WTC11 (cell line): ENCODE measurements around the gene CACNG5. TPM values are rescaled to one million over a fixed set of nuclear protein-coding genes. Genes with fewer than 3 reads are reported as not detected.

Experiments
- ATAC-seq: fragments of 200-7000 bp; cut with Tn5 transposase; 2 replicates; pipeline ENCODE4 v1.10.0; 2021; ENCODE audit warnings: mild to moderate bottlenecking, moderate library complexity
- CTCF ChIA-PET: fragments of 300-600 bp; sonication (Branson Sonifier 250); formaldehyde crosslinking; loops from one replicate; lab custom pipeline; 2021; ENCODE audit warnings: antibody characterized with exemption; lab: Charles Lee
- POLR2A ChIA-PET: fragments of 350-600 bp; sonication (Branson Sonifier 250); formaldehyde crosslinking; loops from one replicate; lab custom pipeline; 2021; ENCODE audit warnings: antibody characterized with exemption; lab: Charles Lee
- DNase-seq: peaks from one replicate; pipeline ENCODE4 v3.0.0; 2021; ENCODE audit warnings: low spot score
- H3K27ac Mint-ChIP-seq: 2 replicates; pipeline ENCODE4 v1.8.0; 2021; ENCODE audit warnings: mixed read lengths
- H3K27me3 Mint-ChIP-seq: 2 replicates; pipeline ENCODE4 v1.8.0; 2021; ENCODE audit warnings: low read depth, mild to moderate bottlenecking, moderate library complexity, mixed read lengths
- H3K36me3 Mint-ChIP-seq: 2 replicates; pipeline ENCODE4 v1.8.0; 2021; ENCODE audit warnings: mixed read lengths
- H3K4me1 Mint-ChIP-seq: 2 replicates; pipeline ENCODE4 v1.8.0; 2022; ENCODE audit warnings: mixed read lengths
- H3K4me3 Mint-ChIP-seq: 2 replicates; pipeline ENCODE4 v1.8.0; 2021; ENCODE audit warnings: mild to moderate bottlenecking, moderate library complexity, mixed read lengths
- H3K9me3 Mint-ChIP-seq: 2 replicates; pipeline ENCODE4 v1.8.0; 2021; ENCODE audit warnings: mixed read lengths
- AFF4 ChIP-seq: sonication (generic); formaldehyde crosslinking; IDR thresholded peaks from 2 replicates; pipeline ENCODE4 v1.8.1; 2023; ENCODE audit warnings: mild to moderate bottlenecking, missing genetic modification reagents, borderline replicate concordance
- AR ChIP-seq: fragments of 250-450 bp; sonication (Bioruptor Pico); IDR thresholded peaks from 2 replicates; pipeline ENCODE4 v1.9.0; 2021; ENCODE audit warnings: mild to moderate bottlenecking
- ATF6 ChIP-seq: sonication (generic); formaldehyde crosslinking; IDR thresholded peaks from 2 replicates; pipeline ENCODE4 v1.8.1; 2023; ENCODE audit warnings: mild to moderate bottlenecking, missing genetic modification reagents
- CBFB ChIP-seq: sonication (generic); formaldehyde crosslinking; IDR thresholded peaks from 2 replicates; pipeline ENCODE4 v1.8.1; 2022; ENCODE audit warnings: mild to moderate bottlenecking, low read depth, missing genetic modification reagents
- CDX4 ChIP-seq: fragments of 250-450 bp; sonication (Bioruptor Pico); IDR thresholded peaks from 2 replicates; pipeline ENCODE4 v1.9.0; 2021; ENCODE audit warnings: moderate library complexity, mild to moderate bottlenecking, inconsistent platforms, borderline replicate concordance
- CREB1 ChIP-seq: sonication (generic); formaldehyde crosslinking; IDR thresholded peaks from 2 replicates; pipeline ENCODE4 v1.8.0; 2023; ENCODE audit warnings: mild to moderate bottlenecking, missing genetic modification reagents
- ESRRA ChIP-seq: sonication (generic); formaldehyde crosslinking; IDR thresholded peaks from 2 replicates; pipeline ENCODE4 v1.8.1; 2022; ENCODE audit warnings: mild to moderate bottlenecking, missing genetic modification reagents, borderline replicate concordance
- ETV6 ChIP-seq: sonication (generic); formaldehyde crosslinking; IDR thresholded peaks from 2 replicates; pipeline ENCODE4 v1.8.1; 2022; ENCODE audit warnings: mild to moderate bottlenecking, missing genetic modification reagents
- GRHL2 ChIP-seq: fragments of 250-450 bp; sonication (Bioruptor Pico); IDR thresholded peaks from 2 replicates; pipeline ENCODE4 v1.8.0; 2022; ENCODE audit warnings: mild to moderate bottlenecking, moderate library complexity; ENCODE audit not compliant: insufficient replicate concordance, severe bottlenecking
- GTF2I ChIP-seq: fragments of 250-450 bp; sonication (Bioruptor Pico); conservative IDR thresholded peaks from 2 replicates; pipeline ENCODE4 v1.4.0; 2021; ENCODE audit warnings: mild to moderate bottlenecking
- HMGXB4 ChIP-seq: sonication (generic); formaldehyde crosslinking; IDR thresholded peaks from 2 replicates; pipeline ENCODE4 v1.8.1; 2023; ENCODE audit warnings: mild to moderate bottlenecking, moderate library complexity, missing genetic modification reagents
- KAT7 ChIP-seq: sonication (generic); formaldehyde crosslinking; IDR thresholded peaks from 2 replicates; pipeline ENCODE4 v1.8.1; 2023; ENCODE audit warnings: missing genetic modification reagents, mild to moderate bottlenecking, borderline replicate concordance
- MAX ChIP-seq: sonication (generic); formaldehyde crosslinking; IDR thresholded peaks from 2 replicates; pipeline ENCODE4 v1.8.0; 2022; ENCODE audit warnings: mild to moderate bottlenecking, missing genetic modification reagents
- NFYB ChIP-seq: sonication (generic); formaldehyde crosslinking; conservative IDR thresholded peaks from 2 replicates; pipeline ENCODE4 v1.8.0; 2022; ENCODE audit warnings: low read depth, missing genetic modification reagents
- NR1H2 ChIP-seq: sonication (generic); formaldehyde crosslinking; IDR thresholded peaks from 2 replicates; pipeline ENCODE4 v1.9.0; 2021; ENCODE audit warnings: mild to moderate bottlenecking, moderate library complexity, missing genetic modification reagents
- OVOL2 ChIP-seq: fragments of 250-450 bp; sonication (Bioruptor Pico); IDR thresholded peaks from 2 replicates; pipeline ENCODE4 v1.9.0; 2021; ENCODE audit warnings: mild to moderate bottlenecking, borderline replicate concordance
- PRRX2 ChIP-seq: fragments of 250-450 bp; sonication (Bioruptor Pico); IDR thresholded peaks from 2 replicates; pipeline ENCODE4 v1.8.0; 2021; ENCODE audit warnings: mild to moderate bottlenecking
- SMAD4 ChIP-seq: sonication (generic); formaldehyde crosslinking; IDR thresholded peaks from 2 replicates; pipeline ENCODE4 v1.8.0; 2022; ENCODE audit warnings: mild to moderate bottlenecking, missing genetic modification reagents
- ZBTB43 ChIP-seq: sonication (generic); formaldehyde crosslinking; IDR thresholded peaks from 2 replicates; pipeline ENCODE4 v1.8.1; 2023; ENCODE audit warnings: mild to moderate bottlenecking, missing genetic modification reagents
- ZNF138 ChIP-seq: sonication (generic); formaldehyde crosslinking; conservative IDR thresholded peaks from 2 replicates; pipeline ENCODE4 v1.8.1; 2022; ENCODE audit warnings: mild to moderate bottlenecking, moderate library complexity, missing genetic modification reagents
- ZNF396 ChIP-seq: fragments of 250-450 bp; sonication (Bioruptor Pico); IDR thresholded peaks from 2 replicates; pipeline ENCODE4 v1.8.0; 2021; ENCODE audit warnings: mild to moderate bottlenecking, moderate library complexity, borderline replicate concordance
- ZNF423 ChIP-seq: fragments of 250-450 bp; sonication (Bioruptor Pico); IDR thresholded peaks from 2 replicates; pipeline ENCODE4 v2.1.2; 2022; ENCODE audit warnings: mild to moderate bottlenecking, moderate library complexity
- ZNF671 ChIP-seq: fragments of 250-450 bp; sonication (Bioruptor Pico); IDR thresholded peaks from 2 replicates; pipeline ENCODE4 v1.8.0; 2021; ENCODE audit warnings: mild to moderate bottlenecking
- total RNA-seq: library from RNA; stranded (reverse); gene quantifications from 3 replicates; pipeline ENCODE4 v1.2.3, GENCODE V29; 2021

Gene CACNG5
- total RNA-seq, 1 experiment from 2014 or later = 1.9 TPM

GRCh38 chr17:66873962-66874361 lies 39.0 kb downstream of the CACNG5 start:
- Mint-ChIP-seq H3K27ac (no peak overlapping the region), H3K9me3 (peaks cover 24% of the 10 kb centered on the region)
- CTCF ChIA-PET = interaction anchor here (1.0 to 1.8 kb wide), 2 partner anchors 19 to 102 kb away, joined by 3 to 8 read pairs; no protein-coding TSS in a partner anchor
- TF ChIP-seq CREB1 (CRISPR knock-in tag) (no peak), ZNF396 (CRISPR knock-in tag) (no peak), OVOL2 (no peak), AR (no peak), ESRRA (CRISPR knock-in tag) (no peak), NR1H2 (CRISPR knock-in tag) (no peak), KAT7 (no peak), ZNF671 (CRISPR knock-in tag) (no peak)
- TF ChIP-seq, all 79 proteins: peak for 0
- Mint-ChIP-seq H3K36me3 (peaks cover 16% of the 10 kb centered on the region), H3K4me3 (no peak overlapping the region), H3K4me1 (no peaks in the 10 kb centered on the region), H3K27me3 (peaks cover under 1% of the 10 kb centered on the region; the same call in 1 of the 2 replicates)
- DNase-seq = no peak
- no peak for ATAC-seq
- POLR2A ChIA-PET = no interaction called here

- CTCF ChIA-PET = no interaction called here
- peaks cover 51% of the 10 kb centered on the region for H3K9me3 Mint-ChIP-seq
Measured at GRCh38 chr17:66884931-66885330, 50.0 kb downstream of the CACNG5 start.

More at GRCh38 chr17:66884931-66885330, 50.0 kb downstream of the CACNG5 start:
- ATAC-seq = no peak
- POLR2A ChIA-PET = interaction anchor here (0.5 kb wide), 1 partner anchor 408 kb away, joined by 5 read pairs; no protein-coding TSS in a partner anchor
- Mint-ChIP-seq H3K4me3 (no peak overlapping the region), H3K4me1 (no peaks in the 10 kb centered on the region), H3K27me3 (peaks cover 2% of the 10 kb centered on the region; the same call in 1 of the 2 replicates), H3K27ac (no peak overlapping the region)
- no peak for DNase-seq
- TF ChIP-seq ZNF423 (CRISPR knock-in tag) = no peak
- no peak for TF ChIP-seq NFYB
- no peak for TF ChIP-seq HMGXB4
- no peak for TF ChIP-seq ZNF396 (CRISPR knock-in tag)
- no peak for TF ChIP-seq ZNF138 (CRISPR knock-in tag)
- no peak for TF ChIP-seq ETV6 (CRISPR knock-in tag)
- TF ChIP-seq ATF6 = no peak
- TF ChIP-seq OVOL2 = no peak
- no peak for TF ChIP-seq GRHL2 (CRISPR knock-in tag)
- no peak for TF ChIP-seq CDX4 (CRISPR knock-in tag)
- no peak for TF ChIP-seq PRRX2
- TF ChIP-seq MAX = no peak
- TF ChIP-seq CBFB (CRISPR knock-in tag) = no peak
- no peak for TF ChIP-seq ZBTB43 (CRISPR knock-in tag)
- no peak for TF ChIP-seq AFF4
- no peak for TF ChIP-seq SMAD4 (CRISPR knock-in tag)
- TF ChIP-seq ESRRA (CRISPR knock-in tag) = no peak
- no peak for TF ChIP-seq ZNF671 (CRISPR knock-in tag)
- TF ChIP-seq GTF2I = no peak
- TF ChIP-seq, all 79 proteins: peak for 0
- peaks cover 32% of the 10 kb centered on the region for H3K36me3 Mint-ChIP-seq
